WERI-Rb-1 (cell line): ENCODE data around the gene HMGXB4.
A peak's percentile ranks its signal among the peaks of the same experiment; 100 is the strongest.

Experiments used
- DNase-seq: peaks from one replicate; pipeline ENCODE4 v3.0.0-alpha.2; 2020
- H3K27ac ChIP-seq: fragments of 250-450 bp; sonication (Bioruptor Pico); 2 replicates; pipeline ENCODE4 v1.5.1; 2020; ENCODE audit warnings: mild to moderate bottlenecking, moderate library complexity
- H3K27me3 ChIP-seq: fragments of 250-450 bp; sonication (Bioruptor Pico); 2 replicates; pipeline ENCODE4 v1.5.1; 2021; ENCODE audit warnings: mild to moderate bottlenecking, low read depth, moderate library complexity; ENCODE audit not compliant: insufficient read depth, severe bottlenecking
- H3K36me3 ChIP-seq: fragments of 250-450 bp; sonication (Bioruptor Pico); 2 replicates; pipeline ENCODE4 v1.5.1; 2020; ENCODE audit warnings: mild to moderate bottlenecking, moderate library complexity
- H3K4me3 ChIP-seq: 2 replicates; pipeline ENCODE4 v1.5.1; 2011; ENCODE audit warnings: low read depth, mild to moderate bottlenecking, control low read depth, low read length
- H3K9me3 ChIP-seq: fragments of 250-450 bp; sonication (Bioruptor Pico); 2 replicates; pipeline ENCODE4 v1.5.1; 2021; ENCODE audit warnings: mild to moderate bottlenecking, moderate library complexity; ENCODE audit not compliant: severe bottlenecking
- TF ChIP-seq, protein P1 (sequence below): IDR thresholded peaks from 2 replicates; pipeline ENCODE4 v1.5.1; 2011; ENCODE audit warnings: low read depth, mild to moderate bottlenecking, control low read depth, inconsistent platforms, low read length

The HMGXB4 gene

DNA sequence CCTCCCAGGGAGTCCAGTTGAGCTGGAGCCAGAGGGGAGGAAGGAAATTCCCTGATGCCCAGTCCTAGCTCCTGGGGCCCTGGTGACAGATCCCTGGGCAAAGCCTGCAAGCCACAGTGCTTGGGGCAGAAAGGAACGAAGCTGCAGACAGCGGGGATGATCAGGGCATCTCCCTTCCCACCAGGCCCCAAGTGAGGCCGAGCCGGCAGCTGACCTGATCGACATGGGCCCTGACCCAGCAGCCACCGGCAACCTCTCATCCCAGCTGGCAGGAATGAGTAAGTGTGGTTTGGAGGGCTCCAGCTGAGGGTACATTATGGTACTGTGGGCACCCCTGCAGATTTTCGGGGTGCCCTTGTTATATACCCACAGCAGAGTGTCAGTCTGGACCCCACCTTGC is 75.9 kb downstream of the HMGXB4 start:
- Histone ChIP-seq H3K9me3 (no peaks in the 10 kb centered on the region), H3K27me3 (no peaks in the 10 kb centered on the region), H3K36me3 (peaks cover 23% of the 10 kb centered on the region), H3K27ac (no peak overlapping the region), H3K4me3 (no peak overlapping the region)
- TF ChIP-seq, protein P1, sequence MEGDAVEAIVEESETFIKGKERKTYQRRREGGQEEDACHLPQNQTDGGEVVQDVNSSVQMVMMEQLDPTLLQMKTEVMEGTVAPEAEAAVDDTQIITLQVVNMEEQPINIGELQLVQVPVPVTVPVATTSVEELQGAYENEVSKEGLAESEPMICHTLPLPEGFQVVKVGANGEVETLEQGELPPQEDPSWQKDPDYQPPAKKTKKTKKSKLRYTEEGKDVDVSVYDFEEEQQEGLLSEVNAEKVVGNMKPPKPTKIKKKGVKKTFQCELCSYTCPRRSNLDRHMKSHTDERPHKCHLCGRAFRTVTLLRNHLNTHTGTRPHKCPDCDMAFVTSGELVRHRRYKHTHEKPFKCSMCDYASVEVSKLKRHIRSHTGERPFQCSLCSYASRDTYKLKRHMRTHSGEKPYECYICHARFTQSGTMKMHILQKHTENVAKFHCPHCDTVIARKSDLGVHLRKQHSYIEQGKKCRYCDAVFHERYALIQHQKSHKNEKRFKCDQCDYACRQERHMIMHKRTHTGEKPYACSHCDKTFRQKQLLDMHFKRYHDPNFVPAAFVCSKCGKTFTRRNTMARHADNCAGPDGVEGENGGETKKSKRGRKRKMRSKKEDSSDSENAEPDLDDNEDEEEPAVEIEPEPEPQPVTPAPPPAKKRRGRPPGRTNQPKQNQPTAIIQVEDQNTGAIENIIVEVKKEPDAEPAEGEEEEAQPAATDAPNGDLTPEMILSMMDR: no peak
- DNase-seq: no peak

DNA sequence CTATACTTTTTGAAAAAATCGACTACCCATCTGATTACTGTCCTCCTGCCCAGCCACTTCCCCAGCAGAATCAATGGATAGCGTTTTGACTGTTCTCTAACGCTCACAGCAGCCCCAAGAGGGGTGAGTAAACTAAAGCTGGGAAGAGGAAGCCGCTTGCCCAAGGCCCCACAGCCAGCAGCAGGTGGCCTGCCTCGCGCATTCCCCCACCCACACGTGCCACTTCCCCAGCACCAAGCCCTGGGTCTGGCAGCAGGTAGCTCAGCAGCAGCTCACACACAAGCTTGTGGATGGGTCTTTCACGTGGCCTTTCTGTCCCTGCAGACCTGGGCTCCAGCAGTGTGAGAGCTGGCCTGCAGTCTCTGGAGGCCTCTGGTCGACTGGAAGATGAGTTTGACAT is 76.7 kb downstream of the HMGXB4 start:
- Histone ChIP-seq H3K27ac (no peak overlapping the region), H3K4me3 (no peak overlapping the region), H3K9me3 (no peaks in the 10 kb centered on the region), H3K27me3 (no peaks in the 10 kb centered on the region), H3K36me3 (peaks cover 26% of the 10 kb centered on the region)
- TF ChIP-seq, protein P1: no peak
- no peak for DNase-seq

DNA sequence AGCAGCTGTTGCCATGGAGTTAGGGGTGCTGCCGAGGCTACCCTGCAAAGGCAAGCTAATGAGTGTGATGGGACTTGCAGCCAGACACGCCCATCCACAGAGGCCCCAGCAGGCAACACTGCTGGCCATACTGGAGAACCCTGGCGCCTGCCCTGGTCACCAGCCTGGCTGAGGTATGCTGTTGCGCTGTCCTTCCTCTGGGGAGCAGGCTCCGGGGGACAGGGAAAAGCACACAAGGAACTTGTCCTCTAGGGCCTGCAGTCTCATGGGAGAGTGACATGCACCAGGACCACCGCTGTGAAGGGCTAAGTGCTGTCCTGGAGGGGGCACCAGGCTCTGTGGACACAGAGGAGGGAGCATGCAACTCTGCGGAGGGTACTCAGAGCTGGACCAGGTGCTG is 78.2 kb downstream of the HMGXB4 start:
- Histone ChIP-seq H3K27me3 (no peaks in the 10 kb centered on the region), H3K27ac (no peak overlapping the region), H3K4me3 (no peak overlapping the region), H3K36me3 (peaks cover 25% of the 10 kb centered on the region), H3K9me3 (no peaks in the 10 kb centered on the region)
- no peak for DNase-seq
- TF ChIP-seq, protein P1: no peak

DNA sequence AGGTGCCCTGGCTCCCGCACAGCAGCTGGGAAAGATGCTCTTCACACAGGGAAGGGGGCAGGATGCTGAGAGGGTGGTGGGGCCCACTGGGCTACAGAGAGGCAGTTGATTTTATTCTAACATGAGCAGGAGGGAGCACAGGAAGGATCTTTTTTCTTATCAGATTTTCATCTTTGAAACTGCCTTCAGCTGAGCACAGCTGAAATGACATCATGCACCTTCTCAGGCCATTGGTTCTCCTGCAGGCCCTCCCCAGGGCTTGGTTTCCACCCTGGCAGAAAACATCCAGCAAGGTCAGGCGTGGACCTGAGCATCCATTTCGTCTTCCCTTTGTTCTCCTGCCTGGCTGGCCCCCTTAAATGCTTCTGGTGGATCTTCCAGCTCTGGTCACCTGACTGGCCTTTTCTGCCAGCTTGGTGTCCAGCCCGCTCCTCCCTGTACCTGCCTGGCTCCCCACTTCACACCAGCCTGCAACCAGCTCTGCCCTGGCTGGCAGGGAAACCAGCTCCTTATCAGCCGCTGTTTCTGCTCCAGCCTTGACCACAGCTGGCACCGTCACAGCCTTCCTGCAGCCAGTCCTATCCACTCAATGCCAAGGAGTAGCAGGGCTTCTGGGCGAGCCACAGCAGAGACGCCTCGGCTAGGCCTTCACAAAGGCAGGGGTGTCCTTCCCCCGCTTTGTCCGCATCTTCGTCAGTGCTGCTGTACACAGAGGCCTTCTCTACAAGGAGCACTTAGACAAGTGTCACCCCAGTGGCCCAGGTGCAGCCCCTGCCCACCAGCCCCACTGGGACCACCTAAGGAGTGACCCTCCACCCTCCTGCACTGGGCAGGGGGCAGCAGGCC is 78.9 kb downstream of the HMGXB4 start:
- Histone ChIP-seq H3K27ac (no peak overlapping the region), H3K36me3 (peaks cover 22% of the 10 kb centered on the region), H3K27me3 (no peaks in the 10 kb centered on the region), H3K9me3 (no peaks in the 10 kb centered on the region), H3K4me3 (no peak overlapping the region)
- DNase-seq: no peak
- TF ChIP-seq, protein P1: no peak

- DNase-seq: peak; percentile 38
- Histone ChIP-seq H3K27me3 (no peaks in the 10 kb centered on the region), H3K27ac (no peak overlapping the region), H3K9me3 (no peaks in the 10 kb centered on the region), H3K4me3 (no peak overlapping the region), H3K36me3 (peaks cover 17% of the 10 kb centered on the region)
- TF ChIP-seq, protein P1: peak; percentile 44
Measured at GRCh38 chr22:35337932-35338331, 80.6 kb downstream of the HMGXB4 start.
